Ishikawa (cell line): ENCODE results near the gene TMEM120B.
A peak's percentile ranks its signal among the peaks of the same experiment; 100 is the strongest.

Source experiments
- CEBPB ChIP-seq: IDR thresholded peaks from 2 replicates; pipeline ENCODE4 v1.6.1; 2012
- CREB1 ChIP-seq: IDR thresholded peaks from 2 replicates; pipeline ENCODE4 v1.6.1; 2012; ENCODE audit warnings: low read depth
- EGR1 ChIP-seq: IDR thresholded peaks from 2 replicates; pipeline ENCODE4 v1.6.1; 2012
- EP300 ChIP-seq: IDR thresholded peaks from 2 replicates; pipeline ENCODE4 v1.6.1; 2012; ENCODE audit warnings: borderline replicate concordance
- FOXM1 ChIP-seq: IDR thresholded peaks from 2 replicates; pipeline ENCODE4 v1.6.1; 2012; ENCODE audit warnings: low read depth, borderline replicate concordance
- MAX ChIP-seq: IDR thresholded peaks from 2 replicates; pipeline ENCODE4 v1.6.1; 2012
- NFIC ChIP-seq: IDR thresholded peaks from 2 replicates; pipeline ENCODE4 v1.6.1; 2012
- RAD21 ChIP-seq: IDR thresholded peaks from 2 replicates; pipeline ENCODE4 v1.6.1; 2012; ENCODE audit warnings: low read depth
- TAF1 ChIP-seq: IDR thresholded peaks from 2 replicates; pipeline ENCODE4 v1.6.1; 2012; ENCODE audit warnings: low read depth, mild to moderate bottlenecking
- TCF12 ChIP-seq: IDR thresholded peaks from 2 replicates; pipeline ENCODE4 v1.6.1; 2012; ENCODE audit warnings: low read depth
- TEAD4 ChIP-seq: IDR thresholded peaks from 2 replicates; pipeline ENCODE4 v1.6.1; 2012
- USF1 ChIP-seq: IDR thresholded peaks from 2 replicates; pipeline ENCODE4 v1.6.1; 2012
- YY1 ChIP-seq: IDR thresholded peaks from 2 replicates; pipeline ENCODE4 v1.6.1; 2012; ENCODE audit warnings: low read depth
- ZBTB7A ChIP-seq: IDR thresholded peaks from 2 replicates; pipeline ENCODE4 v1.6.1; 2012; ENCODE audit warnings: low read depth
- TF ChIP-seq, protein P1 (sequence below): IDR thresholded peaks from 2 replicates; pipeline ENCODE4 v1.6.1; 2012; ENCODE audit warnings: low read depth, mild to moderate bottlenecking

Gene TMEM120B

DNA sequence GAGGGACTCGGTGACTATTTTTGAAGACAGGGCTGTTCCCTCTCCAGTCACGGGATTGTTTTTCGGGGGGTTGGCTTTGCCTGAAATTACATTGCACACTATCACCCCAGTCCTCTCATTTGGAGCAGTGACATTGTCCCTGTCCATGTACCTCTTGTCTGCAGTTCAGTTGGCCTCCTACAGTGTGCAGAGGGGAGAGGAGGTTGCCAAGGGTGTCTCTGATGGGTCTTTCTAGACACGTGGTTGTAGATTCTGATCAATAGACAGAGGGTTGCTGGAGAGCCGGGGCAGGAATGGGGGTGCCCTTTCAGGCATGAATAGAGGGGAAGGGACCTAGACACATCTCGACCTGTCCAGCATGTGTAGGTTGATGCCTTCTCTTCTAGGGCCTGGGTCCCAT lies 1.2 kb downstream of the TMEM120B start:
- TF ChIP-seq CREB1 (no peak), EP300 (no peak), YY1 (no peak), NFIC (no peak), TCF12 (no peak), TEAD4 (no peak), ZBTB7A (no peak), CEBPB (no peak), TAF1 (no peak), EGR1 (no peak), FOXM1 (no peak), USF1 (no peak), RAD21 (no peak), MAX (no peak)
- TF ChIP-seq, protein P1, sequence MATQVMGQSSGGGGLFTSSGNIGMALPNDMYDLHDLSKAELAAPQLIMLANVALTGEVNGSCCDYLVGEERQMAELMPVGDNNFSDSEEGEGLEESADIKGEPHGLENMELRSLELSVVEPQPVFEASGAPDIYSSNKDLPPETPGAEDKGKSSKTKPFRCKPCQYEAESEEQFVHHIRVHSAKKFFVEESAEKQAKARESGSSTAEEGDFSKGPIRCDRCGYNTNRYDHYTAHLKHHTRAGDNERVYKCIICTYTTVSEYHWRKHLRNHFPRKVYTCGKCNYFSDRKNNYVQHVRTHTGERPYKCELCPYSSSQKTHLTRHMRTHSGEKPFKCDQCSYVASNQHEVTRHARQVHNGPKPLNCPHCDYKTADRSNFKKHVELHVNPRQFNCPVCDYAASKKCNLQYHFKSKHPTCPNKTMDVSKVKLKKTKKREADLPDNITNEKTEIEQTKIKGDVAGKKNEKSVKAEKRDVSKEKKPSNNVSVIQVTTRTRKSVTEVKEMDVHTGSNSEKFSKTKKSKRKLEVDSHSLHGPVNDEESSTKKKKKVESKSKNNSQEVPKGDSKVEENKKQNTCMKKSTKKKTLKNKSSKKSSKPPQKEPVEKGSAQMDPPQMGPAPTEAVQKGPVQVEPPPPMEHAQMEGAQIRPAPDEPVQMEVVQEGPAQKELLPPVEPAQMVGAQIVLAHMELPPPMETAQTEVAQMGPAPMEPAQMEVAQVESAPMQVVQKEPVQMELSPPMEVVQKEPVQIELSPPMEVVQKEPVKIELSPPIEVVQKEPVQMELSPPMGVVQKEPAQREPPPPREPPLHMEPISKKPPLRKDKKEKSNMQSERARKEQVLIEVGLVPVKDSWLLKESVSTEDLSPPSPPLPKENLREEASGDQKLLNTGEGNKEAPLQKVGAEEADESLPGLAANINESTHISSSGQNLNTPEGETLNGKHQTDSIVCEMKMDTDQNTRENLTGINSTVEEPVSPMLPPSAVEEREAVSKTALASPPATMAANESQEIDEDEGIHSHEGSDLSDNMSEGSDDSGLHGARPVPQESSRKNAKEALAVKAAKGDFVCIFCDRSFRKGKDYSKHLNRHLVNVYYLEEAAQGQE = no peak

DNA sequence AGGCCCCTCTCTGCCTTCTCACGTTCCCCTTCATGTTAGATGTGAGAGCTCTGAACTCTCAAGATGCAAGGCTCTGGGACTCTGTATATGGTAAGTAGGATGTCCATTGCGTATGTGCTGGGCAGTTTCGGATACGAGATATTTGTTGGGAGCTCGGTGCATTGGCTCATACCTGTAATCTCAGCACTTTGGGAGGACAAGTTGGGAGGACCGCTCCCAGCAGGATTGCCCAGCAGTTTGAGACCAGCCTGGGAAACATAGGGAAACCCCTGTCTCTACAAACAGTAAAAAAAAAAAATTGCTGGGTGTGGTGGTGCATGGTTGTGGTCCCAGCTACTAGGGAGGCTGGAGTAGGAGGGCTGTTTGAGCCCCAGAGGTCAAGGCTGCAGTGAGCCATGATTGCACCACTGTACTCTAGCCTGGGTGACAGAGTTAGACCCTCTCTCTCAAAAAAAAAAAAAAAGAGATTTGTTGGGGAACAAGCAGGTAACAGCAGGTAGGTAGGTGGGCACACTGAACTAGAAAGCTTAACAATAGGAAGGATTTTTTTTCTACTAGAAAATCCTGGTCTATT lies 3.4 kb downstream of the TMEM120B start:
- no peak for TF ChIP-seq EP300
- no peak for TF ChIP-seq USF1
- TF ChIP-seq ZBTB7A = no peak
- no peak for TF ChIP-seq CEBPB
- TF ChIP-seq RAD21 = no peak

- TF ChIP-seq CEBPB (peak; percentile 93), ZBTB7A (no peak), CREB1 (peak; percentile 75), TAF1 (no peak), MAX (no peak), TCF12 (0 out of 2 replicates have a peak, but pooled peaks have one; percentile 28), TEAD4 (peak; percentile 42; the same call in 1 of the 2 replicates)
These were observed 4.6 kb downstream of the TMEM120B start for GRCh38 chr12:121717041-121717699.

GRCh38 chr12:121718653-121719239 lies 6.2 kb downstream of the TMEM120B start:
- TF ChIP-seq CREB1 = no peak
- no peak for TF ChIP-seq EP300
- peak; percentile 77 for TF ChIP-seq USF1
- no peak for TF ChIP-seq YY1
- TF ChIP-seq NFIC = no peak

GRCh38 chr12:121719926-121720414 lies 7.4 kb downstream of the TMEM120B start:
- TF ChIP-seq, protein P1 = no peak
- no peak for TF ChIP-seq CEBPB
- no peak for TF ChIP-seq CREB1
- TF ChIP-seq TEAD4 = no peak
- no peak for TF ChIP-seq FOXM1
- TF ChIP-seq EGR1 = no peak
- no peak for TF ChIP-seq YY1
- no peak for TF ChIP-seq ZBTB7A
- no peak for TF ChIP-seq TAF1
- TF ChIP-seq TCF12 = no peak
- no peak for TF ChIP-seq MAX
- TF ChIP-seq NFIC = no peak
- no peak for TF ChIP-seq RAD21
- TF ChIP-seq EP300 = no peak
- TF ChIP-seq USF1 = no peak
